HepG2 (cell line): ENCODE results near the gene UST.

Experiments used
- BATF2 ChIP-seq: sonication (generic); formaldehyde crosslinking; IDR thresholded peaks from 2 replicates; pipeline ENCODE4 v1.8.0; 2022; ENCODE audit warnings: mild to moderate bottlenecking, missing genetic modification reagents, moderate library complexity
- ELF4 ChIP-seq: sonication (generic); formaldehyde crosslinking; IDR thresholded peaks from 2 replicates; pipeline ENCODE4 v1.5.0; 2020; ENCODE audit warnings: missing genetic modification reagents, mild to moderate bottlenecking, moderate library complexity, borderline replicate concordance
- EZH2 ChIP-seq: conservative IDR thresholded peaks from 2 replicates; pipeline ENCODE4 v1.6.1; 2012; ENCODE audit warnings: mild to moderate bottlenecking, low read depth, low read length, moderate library complexity
- FOXK2 ChIP-seq: fragments of 450-650 bp; IDR thresholded peaks from 2 replicates; pipeline ENCODE4 v1.6.1; 2016
- HCFC1 ChIP-seq: fragments of 150-350 bp; IDR thresholded peaks from 2 replicates; pipeline ENCODE4 v1.6.1; 2014; ENCODE audit warnings: low read depth, low read length
- POLR2AphosphoS5 ChIP-seq: IDR thresholded peaks from 2 replicates; pipeline ENCODE4 v1.6.1; 2012; ENCODE audit warnings: low read depth, low read length
- ZSCAN22 ChIP-seq: sonication (generic); formaldehyde crosslinking; IDR thresholded peaks from 2 replicates; pipeline ENCODE4 v1.4.0; 2020; ENCODE audit warnings: mild to moderate bottlenecking, missing genetic modification reagents

GRCh38 chr6:148831064-148831463 is 84.2 kb downstream of the UST start:
- TF ChIP-seq EZH2 (no peak), BATF2 (CRISPR knock-in tag) (no peak), ZSCAN22 (CRISPR knock-in tag) (no peak), FOXK2 (no peak), HCFC1 (no peak), POLR2AphosphoS5 (no peak), ELF4 (CRISPR knock-in tag) (no peak)
